ENCODE results near the gene ITLN2.

GRCh38 chr1:160973491-160973890, 18.9 kb upstream of the ITLN2 start:
- TF ChIP-seq ZNF311 (tag by site-specific recombination; IDR thresholded peaks at IDR 0.05; ENCODE audit: borderline replicate concordance) (no peak), CTCF (tag by site-specific recombination; IDR thresholded peaks at IDR 0.05) (no peak), ZNF175 (tag by site-specific recombination; IDR thresholded peaks at IDR 0.05) (no peak), ZNF155 (tag by site-specific recombination; IDR thresholded peaks at IDR 0.05) (no peak)
